ENCODE results near the gene RFT1.

- TF ChIP-seq, protein P1, sequence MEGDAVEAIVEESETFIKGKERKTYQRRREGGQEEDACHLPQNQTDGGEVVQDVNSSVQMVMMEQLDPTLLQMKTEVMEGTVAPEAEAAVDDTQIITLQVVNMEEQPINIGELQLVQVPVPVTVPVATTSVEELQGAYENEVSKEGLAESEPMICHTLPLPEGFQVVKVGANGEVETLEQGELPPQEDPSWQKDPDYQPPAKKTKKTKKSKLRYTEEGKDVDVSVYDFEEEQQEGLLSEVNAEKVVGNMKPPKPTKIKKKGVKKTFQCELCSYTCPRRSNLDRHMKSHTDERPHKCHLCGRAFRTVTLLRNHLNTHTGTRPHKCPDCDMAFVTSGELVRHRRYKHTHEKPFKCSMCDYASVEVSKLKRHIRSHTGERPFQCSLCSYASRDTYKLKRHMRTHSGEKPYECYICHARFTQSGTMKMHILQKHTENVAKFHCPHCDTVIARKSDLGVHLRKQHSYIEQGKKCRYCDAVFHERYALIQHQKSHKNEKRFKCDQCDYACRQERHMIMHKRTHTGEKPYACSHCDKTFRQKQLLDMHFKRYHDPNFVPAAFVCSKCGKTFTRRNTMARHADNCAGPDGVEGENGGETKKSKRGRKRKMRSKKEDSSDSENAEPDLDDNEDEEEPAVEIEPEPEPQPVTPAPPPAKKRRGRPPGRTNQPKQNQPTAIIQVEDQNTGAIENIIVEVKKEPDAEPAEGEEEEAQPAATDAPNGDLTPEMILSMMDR (IDR thresholded peaks at IDR 0.05 in 8 of 11, conservative IDR thresholded peaks at IDR 0.05 in 3 of 11): peak; percentile 8 to 79 (median 63)
- TF ChIP-seq POLR2A (IDR thresholded peaks at IDR 0.05): peak in 1 of 3 donors; percentile 22
These were observed 30.6 kb upstream of the RFT1 start, which contains the start of gene PRKCD for GRCh38 chr3:53160660-53161449.

Data from spleen (tissue), 7 donors.